Nephron (organoid): Measurements from ENCODE around the gene FTCD.

Source experiments
- H3K27ac Mint-ChIP-seq, 3 experiments: 2 replicates each; pipeline ENCODE4 v1.8.0; 2020; ENCODE audit warnings: mixed read lengths in 3 of 3, mild to moderate bottlenecking in 2 of 3, moderate library complexity in 1 of 3
- H3K27me3 Mint-ChIP-seq: 2 replicates; pipeline ENCODE4 v1.8.0; 2021; ENCODE audit warnings: low read depth, mild to moderate bottlenecking, moderate library complexity, mixed read lengths
- H3K36me3 Mint-ChIP-seq: 2 replicates; pipeline ENCODE4 v1.8.0; 2020; ENCODE audit warnings: low read depth, mixed read lengths
- H3K4me1 Mint-ChIP-seq: 2 replicates; pipeline ENCODE4 v1.8.0; 2020; ENCODE audit warnings: mixed read lengths
- H3K4me3 Mint-ChIP-seq, 3 experiments: 2 replicates each; pipeline ENCODE4 v1.8.0; 2020; ENCODE audit warnings: mild to moderate bottlenecking in 3 of 3, mixed read lengths in 3 of 3, moderate library complexity in 2 of 3
- H3K9me3 Mint-ChIP-seq: 2 replicates; pipeline ENCODE4 v1.8.0; 2020; ENCODE audit warnings: mixed read lengths
- CTCF ChIP-seq, 3 experiments: fragments of 200-600 bp; sonication (generic); IDR thresholded peaks; one replicate each; pipeline ENCODE4 v1.5.0; 2021; ENCODE audit warnings: antibody characterized with exemption in 3 of 3; ENCODE audit not compliant: unreplicated experiment in 3 of 3

The FTCD gene

GRCh38 chr21:46121286-46122221 is 33.8 kb downstream of the FTCD start:
- no peaks in the 10 kb centered on the region for H3K4me1 Mint-ChIP-seq
- H3K27ac Mint-ChIP-seq, result no peak overlapping the region
- H3K27me3 Mint-ChIP-seq, result no peaks in the 10 kb centered on the region
- no peaks in the 10 kb centered on the region for H3K9me3 Mint-ChIP-seq
- peaks cover 25% of the 10 kb centered on the region for H3K36me3 Mint-ChIP-seq
- TF ChIP-seq CTCF (IDR thresholded peaks at IDR 0.05; ENCODE audit: unreplicated experiment in 3 of 3), result no peak
- no peak overlapping the region for H3K4me3 Mint-ChIP-seq

- Mint-ChIP-seq H3K4me3 (no peak overlapping the region), H3K36me3 (peaks cover 25% of the 10 kb centered on the region), H3K4me1 (no peaks in the 10 kb centered on the region), H3K27ac (no peak overlapping the region), H3K9me3 (no peaks in the 10 kb centered on the region), H3K27me3 (no peaks in the 10 kb centered on the region)
- TF ChIP-seq CTCF (IDR thresholded peaks at IDR 0.05; ENCODE audit: unreplicated experiment in 3 of 3), result no peak
These were observed 34.8 kb downstream of the FTCD start for GRCh38 chr21:46120301-46121285.

GRCh38 chr21:46119637-46120271 is 35.6 kb downstream of the FTCD start:
- peaks cover 31% of the 10 kb centered on the region for H3K36me3 Mint-ChIP-seq
- H3K4me3 Mint-ChIP-seq, result no peak overlapping the region
- TF ChIP-seq CTCF (IDR thresholded peaks at IDR 0.05; ENCODE audit: unreplicated experiment in 3 of 3), result no peak
- H3K9me3 Mint-ChIP-seq, result no peaks in the 10 kb centered on the region
- no peaks in the 10 kb centered on the region for H3K27me3 Mint-ChIP-seq
- H3K4me1 Mint-ChIP-seq, result no peaks in the 10 kb centered on the region
- H3K27ac Mint-ChIP-seq, result no peak overlapping the region

- Mint-ChIP-seq H3K36me3 (peaks cover 35% of the 10 kb centered on the region), H3K27ac (no peak overlapping the region), H3K4me3 (no peak overlapping the region), H3K9me3 (no peaks in the 10 kb centered on the region), H3K4me1 (no peaks in the 10 kb centered on the region), H3K27me3 (no peaks in the 10 kb centered on the region)
- no peak for TF ChIP-seq CTCF (IDR thresholded peaks at IDR 0.05; ENCODE audit: unreplicated experiment in 3 of 3)
These were observed 36.2 kb downstream of the FTCD start for GRCh38 chr21:46119144-46119636.

GRCh38 chr21:46118316-46119143 is 36.8 kb downstream of the FTCD start:
- Mint-ChIP-seq H3K27me3 (no peaks in the 10 kb centered on the region), H3K27ac (no peak overlapping the region)
- no peak for TF ChIP-seq CTCF (IDR thresholded peaks at IDR 0.05; ENCODE audit: unreplicated experiment in 3 of 3)

More at GRCh38 chr21:46118316-46119143, 36.8 kb downstream of the FTCD start:
- no peaks in the 10 kb centered on the region for H3K4me1 Mint-ChIP-seq
- no peaks in the 10 kb centered on the region for H3K9me3 Mint-ChIP-seq
- H3K36me3 Mint-ChIP-seq, result peaks cover 37% of the 10 kb centered on the region
- H3K4me3 Mint-ChIP-seq, result no peak overlapping the region
